Measurements from ENCODE around the gene NTRK3.

The NTRK3 gene

GRCh38 chr15:88142121-88142520 lies 114.4 kb downstream of the NTRK3 start:
- no peak overlapping the region for H2AFZ ChIP-seq (ENCODE audit: low read length)
- no peaks in the 10 kb centered on the region for H3K4me1 ChIP-seq (ENCODE audit: insufficient read depth, low read length, poor library complexity, severe bottlenecking)
- no peaks in the 10 kb centered on the region for H3K79me2 ChIP-seq (ENCODE audit: insufficient read depth, low read length)
- no peak overlapping the region for H3K9ac ChIP-seq (ENCODE audit: low read depth, low read length, poor library complexity, severe bottlenecking)
- H3F3A ChIP-seq (ENCODE audit: low read depth): no peaks in the 10 kb centered on the region
- H3K36me3 ChIP-seq (ENCODE audit: insufficient read depth, low read length): no peaks in the 10 kb centered on the region
- no peaks in the 10 kb centered on the region for H3K27me3 ChIP-seq (ENCODE audit: insufficient read depth, low read length, poor library complexity, severe bottlenecking)
- H4K20me1 ChIP-seq (ENCODE audit: insufficient read depth, low read length, poor library complexity, severe bottlenecking): no peaks in the 10 kb centered on the region
- no peak overlapping the region for H3K4me3 ChIP-seq (ENCODE audit: low read length, poor library complexity, severe bottlenecking)
- no peak overlapping the region for H3K4me2 ChIP-seq (ENCODE audit: low read depth, low read length, poor library complexity, severe bottlenecking)
- no peak for TF ChIP-seq CTCF (conservative IDR thresholded peaks at IDR 0.05; ENCODE audit: low read length)
- TF ChIP-seq EZH2phosphoT487 (IDR thresholded peaks at IDR 0.05; ENCODE audit: borderline replicate concordance): no peak
- no peaks in the 10 kb centered on the region for H3K9me2 ChIP-seq (replicated peaks; ENCODE audit: low read depth, low read length)
- H3K9me3 ChIP-seq (ENCODE audit: insufficient read depth, low read depth, low read length): no peaks in the 10 kb centered on the region

- Histone ChIP-seq H4K20me1 (ENCODE audit: insufficient read depth, low read length, poor library complexity, severe bottlenecking) (no peaks in the 10 kb centered on the region), H3K4me1 (ENCODE audit: insufficient read depth, low read length, poor library complexity, severe bottlenecking) (no peaks in the 10 kb centered on the region), H3K4me3 (ENCODE audit: low read length, poor library complexity, severe bottlenecking) (no peak overlapping the region), H3K9me3 (ENCODE audit: insufficient read depth, low read depth, low read length) (no peaks in the 10 kb centered on the region), H3K4me2 (ENCODE audit: low read depth, low read length, poor library complexity, severe bottlenecking) (no peak overlapping the region), H2AFZ (ENCODE audit: low read length) (no peak overlapping the region), H3K9me2 (replicated peaks; ENCODE audit: low read depth, low read length) (no peaks in the 10 kb centered on the region), H3F3A (ENCODE audit: low read depth) (no peaks in the 10 kb centered on the region), H3K27me3 (ENCODE audit: insufficient read depth, low read length, poor library complexity, severe bottlenecking) (no peaks in the 10 kb centered on the region), H3K79me2 (ENCODE audit: insufficient read depth, low read length) (no peaks in the 10 kb centered on the region), H3K36me3 (ENCODE audit: insufficient read depth, low read length) (no peaks in the 10 kb centered on the region), H3K9ac (ENCODE audit: low read depth, low read length, poor library complexity, severe bottlenecking) (no peak overlapping the region)
- no peak for TF ChIP-seq CTCF (conservative IDR thresholded peaks at IDR 0.05; ENCODE audit: low read length)
- TF ChIP-seq EZH2phosphoT487 (IDR thresholded peaks at IDR 0.05; ENCODE audit: borderline replicate concordance): no peak
Measured at GRCh38 chr15:88141269-88141889, 115.2 kb downstream of the NTRK3 start.

- no peaks in the 10 kb centered on the region for H3K4me1 ChIP-seq (ENCODE audit: insufficient read depth, low read length, poor library complexity, severe bottlenecking)
- no peaks in the 10 kb centered on the region for H4K20me1 ChIP-seq (ENCODE audit: insufficient read depth, low read length, poor library complexity, severe bottlenecking)
- H3K9me3 ChIP-seq (ENCODE audit: insufficient read depth, low read depth, low read length): no peaks in the 10 kb centered on the region
- no peaks in the 10 kb centered on the region for H3K36me3 ChIP-seq (ENCODE audit: insufficient read depth, low read length)
- H3K4me3 ChIP-seq (ENCODE audit: low read length, poor library complexity, severe bottlenecking): no peak overlapping the region
- no peaks in the 10 kb centered on the region for H3K9me2 ChIP-seq (replicated peaks; ENCODE audit: low read depth, low read length)
- H3K4me2 ChIP-seq (ENCODE audit: low read depth, low read length, poor library complexity, severe bottlenecking): no peak overlapping the region
- H3F3A ChIP-seq (ENCODE audit: low read depth): no peaks in the 10 kb centered on the region
- no peak overlapping the region for H2AFZ ChIP-seq (ENCODE audit: low read length)
- TF ChIP-seq EZH2phosphoT487 (IDR thresholded peaks at IDR 0.05; ENCODE audit: borderline replicate concordance) (no peak), CTCF (conservative IDR thresholded peaks at IDR 0.05; ENCODE audit: low read length) (no peak)
- no peaks in the 10 kb centered on the region for H3K27me3 ChIP-seq (ENCODE audit: insufficient read depth, low read length, poor library complexity, severe bottlenecking)
- H3K9ac ChIP-seq (ENCODE audit: low read depth, low read length, poor library complexity, severe bottlenecking): no peak overlapping the region
- no peaks in the 10 kb centered on the region for H3K79me2 ChIP-seq (ENCODE audit: insufficient read depth, low read length)
Measured at GRCh38 chr15:88140398-88140797, 116.1 kb downstream of the NTRK3 start.

Data from Loucy (cell line).